HG03520 (cell line): ENCODE measurements around the gene EID1.
"Not testable (repeated sequence)": the region's sequence is repeated elsewhere in the genome, so short reads cannot be mapped to it uniquely, and the experiment has no call there.

Experiments used
- ATAC-seq: cut with Tn5 transposase; IDR thresholded peaks from one replicate; pipeline ENCODE4 v1.9.1; 2021; ENCODE audit warnings: mild to moderate bottlenecking, moderate library complexity; ENCODE audit not compliant: unreplicated experiment

Gene EID1

GRCh38 chr15:48905847-48906246 is 27.9 kb downstream of the EID1 start:
- ATAC-seq, result no peak

DNA sequence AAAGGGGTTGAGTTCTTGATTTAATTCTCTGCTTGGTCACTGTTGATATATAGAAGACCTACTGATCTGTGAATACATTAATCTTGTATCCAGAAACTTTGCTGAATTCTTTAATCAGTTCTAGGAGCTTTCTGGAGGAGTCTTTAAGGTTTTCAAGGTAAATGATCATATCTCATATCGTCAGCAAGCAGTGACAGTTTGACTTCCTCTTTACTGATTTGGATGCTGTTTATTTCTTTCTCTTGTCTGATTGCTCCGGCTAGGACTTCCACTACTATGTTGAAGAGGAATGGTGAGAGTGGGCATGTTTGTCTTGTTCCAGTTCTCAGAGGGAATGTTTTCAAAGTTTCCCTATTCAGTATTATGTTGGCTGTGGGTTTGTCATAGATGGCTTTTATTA is 31.4 kb downstream of the EID1 start:
- not testable (repeated sequence) for ATAC-seq

DNA sequence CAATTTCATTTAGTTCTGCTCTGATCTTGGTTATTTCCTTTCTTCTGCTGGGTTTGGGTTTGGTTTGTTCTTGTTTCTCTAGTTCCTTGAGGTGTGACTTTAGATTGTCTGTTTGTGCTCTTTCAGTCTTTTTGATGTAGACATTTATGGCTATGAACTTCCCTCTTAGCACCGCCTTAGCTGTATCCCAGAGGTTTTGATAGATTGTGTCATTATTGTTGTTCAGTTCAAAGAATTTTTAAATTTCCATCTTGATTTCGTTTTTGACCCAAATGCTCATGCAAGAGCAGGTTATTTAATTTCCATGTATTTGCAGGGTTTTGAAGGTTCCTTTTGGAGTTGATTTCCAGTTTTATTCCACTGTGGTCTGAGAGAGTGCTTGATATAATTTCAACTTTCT is 32.6 kb downstream of the EID1 start:
- ATAC-seq, result not testable (repeated sequence)

GRCh38 chr15:48913141-48913540 is 35.2 kb downstream of the EID1 start:
- no peak for ATAC-seq

DNA sequence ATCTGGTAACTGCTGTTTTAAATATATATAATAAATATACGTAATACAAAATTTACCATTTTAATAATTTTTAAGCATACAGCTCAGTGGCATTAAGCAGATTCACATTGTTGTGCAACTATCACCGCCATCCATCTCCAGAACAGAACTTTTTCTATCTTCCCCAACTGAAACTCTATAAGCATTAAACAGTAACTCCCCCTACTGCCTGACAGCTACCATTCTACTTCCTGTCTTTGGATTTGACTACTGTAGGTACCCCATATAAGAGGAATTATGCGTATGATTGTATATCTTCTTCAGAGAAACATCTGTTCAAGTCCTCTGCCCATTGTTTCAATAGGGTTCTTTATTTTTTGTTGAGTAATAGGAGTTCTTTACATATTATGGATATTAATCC is 36.8 kb downstream of the EID1 start:
- no peak for ATAC-seq

- ATAC-seq, result no peak
Measured at GRCh38 chr15:48915861-48916260, 37.9 kb downstream of the EID1 start.

GRCh38 chr15:48916721-48917120 is 38.8 kb downstream of the EID1 start:
- ATAC-seq, result no peak

DNA sequence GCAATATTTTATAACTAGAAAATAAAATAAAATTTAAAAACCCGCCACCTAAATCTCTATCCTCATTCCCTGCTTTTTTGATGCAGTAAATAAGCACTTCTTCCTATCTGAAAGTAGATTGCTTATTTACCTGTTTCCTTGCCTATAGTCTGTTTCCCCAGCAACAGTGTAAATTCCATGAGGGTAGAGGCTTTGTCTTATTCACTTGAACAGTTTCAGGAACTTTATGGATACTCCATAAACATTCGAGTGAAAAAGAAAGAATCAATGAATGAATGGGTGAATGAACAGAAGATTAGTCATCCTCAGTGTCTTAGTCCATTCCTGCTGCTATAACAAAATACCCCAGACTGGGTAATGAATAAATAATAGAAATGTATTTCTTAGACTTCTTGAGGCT is 44.1 kb downstream of the EID1 start:
- no peak for ATAC-seq

- no peak for ATAC-seq
Measured at GRCh38 chr15:48924528-48925393, 46.8 kb downstream of the EID1 start.

DNA sequence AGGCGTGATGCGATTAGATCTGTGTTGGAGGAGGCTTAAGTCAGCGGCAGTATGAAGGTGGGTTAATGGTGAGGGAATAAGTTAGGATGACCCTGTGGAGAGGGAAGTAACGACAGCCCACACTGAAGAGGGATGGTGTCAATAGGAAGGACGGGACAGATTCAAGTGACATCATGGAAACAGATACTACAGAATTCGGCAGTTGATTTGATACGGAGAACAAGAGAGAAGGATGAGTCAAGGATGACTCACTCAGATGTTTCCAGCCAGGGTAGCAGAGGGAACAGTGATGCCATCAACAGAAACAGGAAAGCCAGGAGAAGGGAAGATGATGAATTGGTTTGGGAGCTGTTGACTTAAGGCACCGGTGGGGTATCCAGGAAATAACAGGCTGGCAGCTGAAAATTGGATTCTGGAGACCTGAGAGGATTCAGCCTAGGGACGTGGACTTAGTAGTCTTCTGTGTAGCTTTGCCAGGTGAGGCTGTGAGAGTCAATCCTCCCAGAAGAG is 47.8 kb downstream of the EID1 start:
- ATAC-seq, result no peak

GRCh38 chr15:48928877-48929538 is 51.1 kb downstream of the EID1 start:
- no peak for ATAC-seq

GRCh38 chr15:48929661-48930060 is 51.7 kb downstream of the EID1 start:
- ATAC-seq, result no peak
